Epidermal melanocyte (primary cell): Measurements from ENCODE around the gene TAF7L.
"Not testable (repeated sequence)": the region's sequence is repeated elsewhere in the genome, so short reads cannot be mapped to it uniquely, and the experiment has no call there.

Experiments used
- DNase-seq: peaks from one replicate; pipeline ENCODE4 v3.0.0; 2011; ENCODE audit warnings: low spot score; ENCODE audit not compliant: insufficient read length

Gene TAF7L

GRCh38 chrX:101290957-101291603 is at the start of gene TAF7L:
Gene TAF7L (minus strand): TSS chrX:101291334. CDS start chrX:101287543, 3,791 bp downstream.
- no peak for DNase-seq

- no peak for DNase-seq
These were observed 46.7 kb upstream of the TAF7L start for GRCh38 chrX:101337776-101338271.

DNA sequence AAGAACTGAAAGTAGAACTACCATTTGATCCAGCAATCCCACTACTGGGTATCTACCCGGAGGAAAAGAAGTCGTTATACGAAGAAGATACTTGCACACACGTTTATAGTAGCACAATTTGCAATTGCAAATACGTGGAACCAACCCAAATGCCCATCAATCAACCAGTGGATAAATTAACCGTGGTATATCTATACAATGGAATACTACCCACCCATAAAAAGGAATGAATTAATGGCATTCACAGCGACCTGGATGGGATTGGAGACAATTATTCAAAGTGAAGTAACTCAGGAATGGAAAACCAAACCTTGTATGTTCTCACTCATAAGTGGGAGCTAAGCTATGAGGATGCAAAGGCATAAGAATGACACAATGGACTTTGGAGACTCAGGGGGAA is 43.2 kb upstream of the TAF7L start:
- DNase-seq: not testable (repeated sequence)

DNA sequence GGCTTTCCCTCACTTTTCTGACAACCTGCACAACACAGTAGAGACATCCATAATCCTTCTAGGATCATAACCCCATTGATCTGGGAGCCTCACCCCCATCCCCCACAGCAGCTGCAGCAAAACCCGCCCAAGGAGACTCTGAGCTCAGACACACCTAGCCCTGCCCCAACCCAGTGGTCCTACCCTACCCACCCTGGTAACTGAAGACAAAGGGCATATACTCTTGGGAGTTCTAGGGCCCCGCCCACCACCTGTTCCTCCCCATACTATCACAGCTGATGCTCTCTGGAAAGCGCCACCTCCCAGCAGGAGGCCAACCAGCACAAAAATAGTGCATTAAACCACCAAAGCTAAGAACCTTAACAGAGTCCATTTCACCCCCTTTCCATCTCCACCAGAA is 35.5 kb upstream of the TAF7L start:
- not testable (repeated sequence) for DNase-seq

- DNase-seq: no peak
These were observed 12.7 kb upstream of the TAF7L start for GRCh38 chrX:101303790-101304189.

- DNase-seq: not testable (repeated sequence)
These were observed 4.5 kb upstream of the TAF7L start for GRCh38 chrX:101295603-101296002.

DNA sequence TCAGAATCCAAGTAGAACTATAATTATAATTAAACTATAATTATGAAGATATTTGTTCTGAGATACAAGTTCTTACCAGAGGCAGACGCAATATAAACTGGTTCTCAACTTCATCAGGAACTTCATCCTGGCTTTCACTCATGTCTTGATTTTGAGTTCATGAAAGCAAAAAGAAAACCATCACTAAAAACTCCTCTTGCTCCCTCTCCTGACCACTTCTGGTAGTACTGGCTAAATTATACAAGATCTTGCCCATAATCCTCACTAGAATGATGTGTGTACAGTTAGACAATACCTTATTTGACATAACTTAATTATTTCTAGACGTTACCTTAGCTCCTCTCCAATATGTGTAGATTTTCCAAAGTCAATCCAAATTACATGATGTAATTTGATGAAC is 3.7 kb downstream of the TAF7L start:
- no peak for DNase-seq

GRCh38 chrX:101276238-101276637 is 14.9 kb downstream of the TAF7L start:
- no peak for DNase-seq

DNA sequence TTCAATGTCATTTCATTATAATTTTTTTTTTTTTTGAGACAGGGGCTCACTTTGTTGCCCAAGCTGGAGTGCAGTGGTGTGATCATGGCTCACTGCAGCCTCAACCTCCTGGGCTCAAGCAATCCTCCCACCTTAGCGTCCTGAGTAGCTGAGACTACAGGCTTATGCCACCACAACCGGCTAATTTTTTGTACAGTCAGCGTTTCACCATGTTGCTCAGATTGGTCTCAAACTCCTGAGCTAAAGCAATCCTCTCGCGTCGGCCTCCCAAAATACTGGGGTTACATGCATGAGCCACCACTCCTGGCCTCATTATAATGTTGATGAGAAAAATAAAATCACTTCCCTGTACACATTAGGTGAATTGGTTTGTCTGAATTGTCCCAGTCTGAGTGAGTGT is 16.9 kb downstream of the TAF7L start:
- no peak for DNase-seq

- DNase-seq: no peak
These were observed 25.2 kb downstream of the TAF7L start for GRCh38 chrX:101265869-101266428.

- no peak for DNase-seq
These were observed 27.4 kb downstream of the TAF7L start for GRCh38 chrX:101263766-101264165.

DNA sequence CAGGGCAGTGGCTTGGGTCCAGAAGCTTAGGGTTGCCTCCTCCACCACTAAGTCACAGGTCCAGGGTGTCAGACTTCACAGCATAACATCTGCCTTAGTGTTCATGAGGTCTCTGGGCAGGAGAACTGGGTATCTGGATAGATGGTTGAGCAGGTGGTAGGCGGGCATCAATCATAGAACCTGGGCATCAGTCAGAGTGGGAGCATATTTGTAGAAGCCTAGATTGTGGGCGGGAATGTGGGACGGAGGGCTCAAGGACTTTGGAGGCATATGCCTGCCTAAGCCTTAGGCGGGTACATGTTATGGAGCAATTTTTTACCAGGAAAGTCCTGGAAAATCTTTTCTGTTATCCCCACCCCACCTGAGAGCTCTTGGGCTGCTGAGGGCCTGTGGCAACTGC is 28.5 kb downstream of the TAF7L start:
- no peak for DNase-seq

- no peak for DNase-seq
These were observed 30.7 kb downstream of the TAF7L start for GRCh38 chrX:101260435-101260834.

GRCh38 chrX:101258259-101258581 is 32.9 kb downstream of the TAF7L start:
- no peak for DNase-seq

DNA sequence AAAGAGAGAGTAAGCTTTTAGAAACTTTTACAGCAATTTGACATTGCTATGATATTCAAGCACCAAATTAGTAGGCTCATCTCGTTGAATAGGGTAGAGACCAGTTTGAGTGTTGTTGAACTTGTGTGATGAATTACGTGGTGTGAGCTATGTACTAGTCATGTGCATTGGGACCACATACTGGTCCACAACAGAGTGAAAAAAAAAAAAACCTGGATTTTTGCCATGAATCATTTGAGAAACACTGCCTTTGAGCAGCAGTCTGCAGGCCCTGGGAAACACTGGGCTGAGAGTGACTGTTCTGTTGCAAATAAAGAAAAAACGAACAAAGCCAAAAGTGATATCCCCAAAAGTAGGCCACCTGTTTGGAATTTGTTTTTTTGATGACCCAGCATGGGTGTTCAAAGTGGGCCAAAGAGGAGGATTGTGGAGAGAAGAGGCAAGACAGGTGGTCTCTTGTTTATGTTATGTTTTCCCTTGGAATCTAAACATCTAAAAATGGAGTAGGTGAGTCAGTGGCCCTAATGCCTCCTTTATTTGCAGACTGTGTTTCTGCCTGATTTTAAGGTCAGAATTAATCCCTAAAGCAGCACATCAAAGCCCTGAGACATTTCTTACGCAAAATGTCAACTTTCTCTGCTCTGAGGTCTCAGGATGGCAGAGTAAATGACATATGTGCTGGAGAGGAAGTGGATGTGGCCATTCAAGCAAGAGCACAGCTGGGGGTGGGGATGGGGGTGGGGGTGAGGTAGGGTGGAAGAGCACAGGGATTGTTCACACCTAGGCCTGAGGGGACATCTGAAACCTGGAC is 33.5 kb downstream of the TAF7L start:
- DNase-seq: no peak

DNA sequence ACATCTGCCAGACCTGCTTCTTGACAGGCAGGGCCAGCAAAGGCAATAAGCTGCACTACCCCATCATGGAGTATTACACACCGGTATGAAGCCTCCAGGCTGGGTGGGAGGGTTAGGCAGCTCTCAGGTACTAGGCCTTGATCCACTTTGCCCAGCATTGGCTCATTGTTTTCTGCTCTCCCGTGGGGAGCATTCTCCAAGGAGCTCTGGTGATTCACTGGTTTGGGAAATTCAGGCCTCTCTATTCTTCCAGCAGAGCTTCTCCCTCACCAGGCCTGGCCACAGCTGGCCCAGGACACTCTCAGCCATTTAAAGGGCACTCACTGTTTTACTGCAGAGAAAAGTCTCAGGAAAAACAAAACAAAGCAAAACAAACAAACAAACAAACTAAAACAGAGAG is 38.5 kb downstream of the TAF7L start:
- no peak for DNase-seq

DNA sequence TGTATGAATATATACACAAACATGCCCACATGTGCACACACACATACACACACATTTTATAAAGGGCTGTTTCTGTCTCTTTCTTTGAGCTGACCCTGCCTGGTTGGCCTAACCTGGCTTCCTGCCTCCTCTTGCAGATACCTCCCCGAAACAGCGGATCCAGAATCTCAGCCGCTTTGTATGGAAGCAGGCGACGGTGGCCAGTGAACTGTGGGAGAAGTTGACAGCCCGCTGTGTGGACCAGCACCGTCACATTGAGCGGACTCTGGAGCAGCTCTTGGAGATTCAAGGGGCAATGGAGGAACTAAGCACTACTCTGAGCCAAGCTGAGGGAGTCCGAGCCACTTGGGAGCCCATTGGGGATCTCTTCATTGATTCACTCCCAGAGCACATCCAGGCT is 49.6 kb downstream of the TAF7L start:
- no peak for DNase-seq

- no peak for DNase-seq
These were observed 54.1 kb downstream of the TAF7L start for GRCh38 chrX:101237041-101237440.

- DNase-seq: no peak
These were observed 58.8 kb downstream of the TAF7L start for GRCh38 chrX:101232316-101232715.

- DNase-seq: no peak
These were observed 60.1 kb downstream of the TAF7L start for GRCh38 chrX:101231080-101231479.

DNA sequence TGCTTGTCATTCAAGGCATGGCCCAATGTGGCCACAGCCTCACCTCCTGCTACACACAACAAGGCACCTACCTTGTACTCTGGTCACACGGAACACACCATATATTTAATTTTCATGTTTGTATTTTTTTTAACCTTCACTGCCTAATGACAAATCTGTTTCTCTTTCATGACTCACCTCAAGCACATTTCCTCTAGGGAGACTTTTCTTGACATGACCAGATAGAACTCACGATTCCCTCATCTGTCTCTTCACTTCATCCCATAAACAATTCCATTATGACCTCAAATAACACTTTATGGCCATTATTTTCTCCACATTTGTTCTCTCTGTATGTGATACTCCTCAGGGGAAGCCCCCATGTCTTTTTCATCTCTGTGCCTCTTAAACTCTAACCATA is 60.5 kb downstream of the TAF7L start:
- DNase-seq: no peak

DNA sequence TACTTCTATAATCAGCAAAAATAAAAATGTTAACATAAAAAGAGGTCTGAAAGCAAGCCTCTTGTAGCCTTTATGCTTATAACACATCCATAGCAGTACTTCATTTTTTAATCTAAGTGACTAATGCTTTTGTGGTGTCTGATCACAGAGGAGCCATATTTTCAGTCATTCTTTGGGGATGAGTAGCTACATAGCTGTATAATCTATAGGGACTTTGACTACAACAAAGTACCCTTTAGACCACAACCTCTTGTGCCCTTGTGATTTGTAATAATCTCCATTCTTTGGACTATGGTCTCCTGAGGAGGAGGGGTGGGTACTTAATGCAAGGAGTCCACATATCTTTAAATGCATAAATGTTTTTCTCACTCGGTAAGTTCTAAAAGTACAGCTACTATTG is 62.0 kb downstream of the TAF7L start:
- no peak for DNase-seq

GRCh38 chrX:101223226-101223625 is 67.9 kb downstream of the TAF7L start:
- no peak for DNase-seq
